ENCODE results near the gene SLC17A1.

SLC17A1 gene, protein sequence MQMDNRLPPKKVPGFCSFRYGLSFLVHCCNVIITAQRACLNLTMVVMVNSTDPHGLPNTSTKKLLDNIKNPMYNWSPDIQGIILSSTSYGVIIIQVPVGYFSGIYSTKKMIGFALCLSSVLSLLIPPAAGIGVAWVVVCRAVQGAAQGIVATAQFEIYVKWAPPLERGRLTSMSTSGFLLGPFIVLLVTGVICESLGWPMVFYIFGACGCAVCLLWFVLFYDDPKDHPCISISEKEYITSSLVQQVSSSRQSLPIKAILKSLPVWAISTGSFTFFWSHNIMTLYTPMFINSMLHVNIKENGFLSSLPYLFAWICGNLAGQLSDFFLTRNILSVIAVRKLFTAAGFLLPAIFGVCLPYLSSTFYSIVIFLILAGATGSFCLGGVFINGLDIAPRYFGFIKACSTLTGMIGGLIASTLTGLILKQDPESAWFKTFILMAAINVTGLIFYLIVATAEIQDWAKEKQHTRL

DNA sequence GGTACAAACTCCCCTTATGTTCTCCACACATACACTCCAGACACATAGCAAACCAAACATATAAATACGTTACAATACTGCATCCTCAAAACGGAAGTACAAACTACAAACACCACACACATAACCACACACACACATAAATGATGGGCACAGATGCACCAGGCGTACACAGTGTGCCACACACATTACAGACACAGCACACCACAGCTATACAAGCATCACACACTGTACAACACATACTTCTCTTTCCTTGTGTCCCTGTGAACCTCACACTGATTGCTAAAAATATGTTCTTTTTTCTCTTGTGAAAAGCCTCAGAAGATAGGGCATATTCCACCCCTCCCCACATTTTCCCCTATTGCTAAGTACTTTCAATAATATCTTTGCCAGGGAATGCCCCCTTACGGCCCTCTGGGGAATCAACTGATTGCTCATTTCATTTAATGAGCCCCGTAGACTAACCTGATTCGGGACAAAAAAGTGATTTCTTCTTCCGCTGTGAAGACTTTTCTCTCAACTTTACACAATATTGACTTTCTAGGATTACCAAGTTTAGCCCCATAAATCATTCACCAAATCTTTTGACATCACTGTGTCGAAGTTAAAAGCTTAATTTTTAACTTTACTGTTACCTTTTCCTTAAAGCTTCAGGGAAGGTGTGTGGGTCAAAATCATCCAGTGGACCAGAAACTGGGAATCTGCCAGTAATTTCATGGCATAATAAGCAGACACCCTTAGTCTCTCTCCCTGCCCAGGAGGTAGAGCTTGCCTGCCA is at the start of gene SLC17A1:
TSS of gene SLC17A1 (minus strand) at position 521 of the 775 bp plus-strand sequence. CDS start 1,495 bp downstream, outside the sequence.
- no peak for TF ChIP-seq ZFX (IDR thresholded peaks at IDR 0.05)
- TF ChIP-seq CTCF (conservative IDR thresholded peaks at IDR 0.05), result no peak
- H3K27ac ChIP-seq, result no peak within 1 kb of the TSS

DNA sequence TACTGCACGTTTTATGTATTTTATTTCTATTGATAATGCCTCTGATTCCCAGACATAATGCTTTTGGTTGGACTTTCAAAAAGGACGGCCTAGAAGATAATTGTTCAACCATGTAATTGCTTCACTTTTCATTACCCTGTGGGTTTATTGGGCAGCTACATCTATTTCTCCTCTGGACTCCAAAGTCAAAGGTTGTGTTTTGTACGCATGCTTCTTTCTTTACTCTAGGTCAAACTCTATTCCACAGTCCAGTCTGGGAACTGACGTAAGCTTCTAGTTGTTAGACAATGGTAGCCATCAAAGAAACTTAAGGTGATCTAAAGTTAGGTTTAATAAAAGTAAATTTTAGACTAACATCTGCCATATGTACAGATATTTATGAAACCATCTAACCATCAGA is 48.7 kb upstream of the SLC17A1 start:
- H3K27ac ChIP-seq, result no peak overlapping the region
- TF ChIP-seq CTCF (conservative IDR thresholded peaks at IDR 0.05) (no peak), ZFX (IDR thresholded peaks at IDR 0.05) (no peak)

- no peak overlapping the region for H3K27ac ChIP-seq
- TF ChIP-seq ZFX (IDR thresholded peaks at IDR 0.05) (no peak), CTCF (conservative IDR thresholded peaks at IDR 0.05) (no peak)
Measured at GRCh38 chr6:25878721-25879322, 47.0 kb upstream of the SLC17A1 start.

DNA sequence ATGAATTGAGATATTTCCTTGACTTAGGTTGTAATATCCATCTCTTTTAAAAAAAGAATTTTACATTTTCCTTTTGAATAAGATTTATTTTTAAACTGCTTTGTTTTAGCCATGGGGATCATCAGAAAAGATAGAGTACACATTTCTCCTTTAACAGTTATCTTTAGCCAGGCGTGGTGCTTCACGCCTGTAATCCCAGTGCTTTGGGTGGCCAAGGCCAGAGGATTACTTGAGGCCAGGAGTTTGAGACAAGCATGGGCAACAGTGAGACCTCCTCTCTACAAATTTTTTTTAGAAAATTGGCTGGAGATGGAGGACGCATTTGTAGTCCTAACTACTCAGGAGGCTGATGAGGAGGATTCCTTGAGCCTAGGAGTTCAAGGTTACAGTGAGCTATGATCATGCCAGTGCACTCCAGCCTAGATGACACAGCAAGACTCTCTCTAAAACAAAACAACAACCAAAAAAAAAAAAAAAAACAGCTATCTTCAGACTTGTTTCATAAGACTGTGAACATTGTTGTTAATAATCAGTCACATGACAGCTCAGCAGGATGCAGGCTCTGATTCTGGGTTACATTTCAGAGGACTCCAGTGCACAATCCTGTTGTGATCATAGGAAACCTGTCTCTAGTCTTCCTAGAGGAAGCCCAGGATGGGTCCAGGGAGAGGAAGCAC is 44.2 kb upstream of the SLC17A1 start:
- no peak overlapping the region for H3K27ac ChIP-seq
- TF ChIP-seq ZFX (IDR thresholded peaks at IDR 0.05), result no peak
- no peak for TF ChIP-seq CTCF (conservative IDR thresholded peaks at IDR 0.05)

DNA sequence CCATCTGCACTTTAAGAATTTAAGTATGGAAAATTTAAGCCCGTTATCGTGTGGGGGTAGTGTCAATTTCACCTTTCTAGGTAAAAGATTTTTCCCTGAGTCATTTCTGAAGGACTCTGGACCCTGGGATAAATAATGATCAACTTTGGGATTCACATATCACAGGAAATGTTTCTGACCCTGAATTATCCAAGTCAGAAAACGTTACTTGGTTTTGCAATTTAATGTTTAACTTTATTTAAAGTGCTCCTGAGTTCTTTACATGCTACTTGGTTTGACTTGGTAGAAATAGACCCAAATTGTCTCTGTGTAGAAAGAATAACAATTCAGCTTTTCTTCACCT is 43.7 kb upstream of the SLC17A1 start:
- no peak overlapping the region for H3K27ac ChIP-seq
- no peak for TF ChIP-seq CTCF (conservative IDR thresholded peaks at IDR 0.05)
- no peak for TF ChIP-seq ZFX (IDR thresholded peaks at IDR 0.05)

DNA sequence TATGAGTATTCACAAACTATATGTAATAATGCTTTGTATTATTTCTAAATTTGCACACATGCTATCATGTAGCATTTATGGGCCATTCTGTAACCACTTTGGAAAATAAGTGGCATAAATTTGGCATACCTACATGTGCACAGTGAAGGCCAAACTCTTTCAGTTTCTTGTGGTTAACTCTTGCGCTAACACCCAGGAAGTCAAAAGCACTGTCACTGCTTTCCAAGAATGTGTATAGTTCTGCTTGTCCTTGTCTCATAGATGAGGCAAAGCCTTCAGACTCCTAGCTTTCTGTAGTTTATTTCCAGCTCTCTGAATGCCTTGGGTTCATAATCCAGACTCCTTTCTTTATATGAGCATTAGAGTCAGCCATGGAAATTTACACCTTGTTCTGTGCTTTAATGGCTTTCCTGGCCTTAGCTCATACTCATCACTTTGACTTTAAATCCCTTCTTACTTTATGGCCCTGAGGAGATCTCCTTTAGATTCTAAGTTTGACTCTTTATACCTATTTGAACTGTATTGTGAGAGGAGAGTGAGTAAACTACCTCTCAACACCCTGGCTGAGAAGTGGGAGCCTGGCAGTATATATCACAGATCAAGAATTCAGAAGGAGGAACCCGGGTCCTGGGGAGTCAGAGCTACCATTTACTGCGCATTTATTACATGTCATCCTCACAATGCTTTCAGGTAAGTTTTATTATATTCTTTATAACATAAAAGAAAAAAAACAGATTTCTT is 43.1 kb upstream of the SLC17A1 start:
- H3K27ac ChIP-seq, result no peak overlapping the region
- TF ChIP-seq CTCF (conservative IDR thresholded peaks at IDR 0.05), result no peak
- TF ChIP-seq ZFX (IDR thresholded peaks at IDR 0.05), result no peak

All from C4-2B (cell line).